Spleen (tissue), 7 donors: ENCODE data around the gene CYB5B.

Experiments used
- POLR2A ChIP-seq, 3 donors: fragments of 450-650 bp; IDR thresholded peaks; one replicate each; pipeline ENCODE4 v1.5.1; 2017; ENCODE audit warnings: antibody characterized with exemption in 3 of 3, mild to moderate bottlenecking in 1 of 3
- POLR2AphosphoS5 ChIP-seq, 3 donors: sonication (generic); formaldehyde crosslinking; IDR thresholded peaks; one replicate each; pipeline ENCODE4 v1.5.1; 2017; ENCODE audit warnings: antibody characterized with exemption in 3 of 3
- TF ChIP-seq, protein P1 (sequence below), 11 experiments: fragments of 200-600 bp in 7 of 11; fragments of 450-650 bp in 4 of 11; sonication (generic) in 4 of 11; IDR thresholded peaks in 8 of 11; conservative IDR thresholded peaks in 3 of 11; 1 replicate in 7 of 11; 2 replicates in 4 of 11; pipeline versions ENCODE4 v1.4.0 to v1.8.0; 2016 to 2021; ENCODE audit warnings: antibody characterized with exemption in 11 of 11, inconsistent platforms in 4 of 11, mild to moderate bottlenecking in 1 of 11
- donor health status: DM: no; HTN: no; CAD: no; lungs with moderate emphysema.
- donor health status: DM: no; HTN: no; CAD: no.
- donor health status: DM: no; HTN: no; CAD: no.

DNA sequence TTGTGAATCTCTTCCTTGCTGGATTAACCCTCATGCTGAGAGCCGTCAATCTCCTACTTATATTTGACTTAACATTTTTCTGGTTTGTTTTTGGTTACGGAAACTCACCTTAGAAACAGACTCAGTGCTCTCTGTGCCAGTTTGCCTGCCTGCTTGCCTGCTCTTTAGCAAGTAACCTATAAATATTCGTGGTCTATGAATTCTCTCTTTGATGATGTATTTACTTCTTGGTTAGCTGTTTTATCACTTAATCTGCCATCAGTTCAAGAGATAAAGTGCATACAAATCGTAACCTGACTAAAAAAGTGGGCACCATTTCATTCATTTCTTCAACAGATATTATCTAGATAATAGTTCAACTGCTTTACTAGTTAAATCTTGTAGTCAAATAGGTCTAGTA is 26.7 kb downstream of the CYB5B start:
- TF ChIP-seq POLR2AphosphoS5 (IDR thresholded peaks at IDR 0.05) (no peak), POLR2A (IDR thresholded peaks at IDR 0.05) (no peak)
- TF ChIP-seq, protein P1, sequence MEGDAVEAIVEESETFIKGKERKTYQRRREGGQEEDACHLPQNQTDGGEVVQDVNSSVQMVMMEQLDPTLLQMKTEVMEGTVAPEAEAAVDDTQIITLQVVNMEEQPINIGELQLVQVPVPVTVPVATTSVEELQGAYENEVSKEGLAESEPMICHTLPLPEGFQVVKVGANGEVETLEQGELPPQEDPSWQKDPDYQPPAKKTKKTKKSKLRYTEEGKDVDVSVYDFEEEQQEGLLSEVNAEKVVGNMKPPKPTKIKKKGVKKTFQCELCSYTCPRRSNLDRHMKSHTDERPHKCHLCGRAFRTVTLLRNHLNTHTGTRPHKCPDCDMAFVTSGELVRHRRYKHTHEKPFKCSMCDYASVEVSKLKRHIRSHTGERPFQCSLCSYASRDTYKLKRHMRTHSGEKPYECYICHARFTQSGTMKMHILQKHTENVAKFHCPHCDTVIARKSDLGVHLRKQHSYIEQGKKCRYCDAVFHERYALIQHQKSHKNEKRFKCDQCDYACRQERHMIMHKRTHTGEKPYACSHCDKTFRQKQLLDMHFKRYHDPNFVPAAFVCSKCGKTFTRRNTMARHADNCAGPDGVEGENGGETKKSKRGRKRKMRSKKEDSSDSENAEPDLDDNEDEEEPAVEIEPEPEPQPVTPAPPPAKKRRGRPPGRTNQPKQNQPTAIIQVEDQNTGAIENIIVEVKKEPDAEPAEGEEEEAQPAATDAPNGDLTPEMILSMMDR (IDR thresholded peaks at IDR 0.05 in 8 of 11, conservative IDR thresholded peaks at IDR 0.05 in 3 of 11): no peak
